Measurements from ENCODE around the gene CCDC73.
"Not testable (repeated sequence)": the region's sequence is repeated elsewhere in the genome, so short reads cannot be mapped to it uniquely, and the experiment has no call there.

The CCDC73 gene

DNA sequence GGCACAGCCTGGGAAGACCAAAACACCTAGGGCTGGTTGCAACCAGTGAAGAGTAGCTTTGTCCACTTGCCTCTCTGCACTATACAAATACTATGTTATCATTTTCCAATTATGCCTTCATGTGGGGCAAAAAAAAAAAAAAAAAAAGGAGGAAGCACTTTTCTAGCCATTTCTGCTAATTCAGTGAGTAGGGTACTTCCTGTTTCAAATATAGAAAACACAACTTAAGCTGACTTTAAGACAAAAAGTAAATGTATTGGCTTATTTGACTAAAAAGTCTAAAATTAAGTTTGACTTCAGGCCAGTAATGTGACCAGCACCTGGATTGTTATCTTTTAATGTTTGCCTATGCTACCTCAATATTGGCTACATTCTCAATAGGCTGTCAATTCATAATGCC is 15.3 kb downstream of the CCDC73 start:
- H3K4me1 Mint-ChIP-seq (ENCODE audit: low read depth) = peaks cover 15% of the 10 kb centered on the region
- no peak overlapping the region for H3K27ac Mint-ChIP-seq
- H3K9me3 Mint-ChIP-seq = no peaks in the 10 kb centered on the region
- H3K36me3 Mint-ChIP-seq (ENCODE audit: low read depth) = no peaks in the 10 kb centered on the region
- no peak overlapping the region for H3K4me3 Mint-ChIP-seq
- no peaks in the 10 kb centered on the region for H3K27me3 Mint-ChIP-seq

DNA sequence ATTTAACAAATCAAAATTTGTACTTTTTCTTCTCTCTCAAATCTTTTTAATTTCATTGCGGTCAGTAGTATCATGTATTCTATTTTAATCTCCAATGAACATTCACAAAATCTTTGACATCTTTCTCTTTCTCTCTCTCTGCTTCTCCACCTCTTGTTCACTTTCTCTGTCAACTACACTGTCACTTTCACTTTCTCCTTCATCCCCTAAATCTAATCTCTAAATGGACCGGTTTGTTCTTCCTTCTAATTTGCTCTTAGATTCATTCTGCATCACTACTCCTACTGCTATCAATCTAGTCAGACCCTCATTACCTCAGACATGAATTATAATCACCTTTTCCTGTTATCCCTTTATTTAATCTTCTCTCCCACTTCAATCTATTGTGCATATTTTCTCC is 18.6 kb downstream of the CCDC73 start:
- no peaks in the 10 kb centered on the region for H3K9me3 Mint-ChIP-seq
- H3K4me3 Mint-ChIP-seq = peak overlapping the region; percentile 47
- H3K27me3 Mint-ChIP-seq = no peaks in the 10 kb centered on the region
- no peaks in the 10 kb centered on the region for H3K36me3 Mint-ChIP-seq (ENCODE audit: low read depth)
- peak overlapping the region; percentile 23 for H3K27ac Mint-ChIP-seq
- H3K4me1 Mint-ChIP-seq (ENCODE audit: low read depth) = peaks cover 15% of the 10 kb centered on the region

DNA sequence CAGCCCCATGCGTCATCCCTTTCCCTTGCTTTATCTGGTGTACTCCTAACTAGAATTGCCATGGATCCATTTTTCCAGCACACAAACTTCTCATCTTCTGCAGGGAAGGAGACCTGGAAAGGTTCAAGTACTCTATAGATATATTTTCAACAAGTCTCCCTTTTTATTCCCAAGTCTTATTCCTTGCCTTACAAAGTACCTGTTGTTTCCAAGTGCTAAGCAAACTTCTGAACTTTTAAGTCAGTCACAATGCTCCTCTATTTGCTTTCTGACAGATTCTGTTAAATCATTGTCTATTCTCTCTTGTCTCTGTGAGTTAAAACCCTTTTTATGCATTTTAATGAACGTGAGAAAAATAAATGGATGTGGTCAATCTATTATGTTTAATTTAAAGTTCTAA is 20.4 kb downstream of the CCDC73 start:
- no peaks in the 10 kb centered on the region for H3K27me3 Mint-ChIP-seq
- H3K4me3 Mint-ChIP-seq = no peak overlapping the region
- no peaks in the 10 kb centered on the region for H3K9me3 Mint-ChIP-seq
- H3K36me3 Mint-ChIP-seq (ENCODE audit: low read depth) = no peaks in the 10 kb centered on the region
- H3K27ac Mint-ChIP-seq = no peak overlapping the region
- peaks cover 15% of the 10 kb centered on the region for H3K4me1 Mint-ChIP-seq (ENCODE audit: low read depth)

DNA sequence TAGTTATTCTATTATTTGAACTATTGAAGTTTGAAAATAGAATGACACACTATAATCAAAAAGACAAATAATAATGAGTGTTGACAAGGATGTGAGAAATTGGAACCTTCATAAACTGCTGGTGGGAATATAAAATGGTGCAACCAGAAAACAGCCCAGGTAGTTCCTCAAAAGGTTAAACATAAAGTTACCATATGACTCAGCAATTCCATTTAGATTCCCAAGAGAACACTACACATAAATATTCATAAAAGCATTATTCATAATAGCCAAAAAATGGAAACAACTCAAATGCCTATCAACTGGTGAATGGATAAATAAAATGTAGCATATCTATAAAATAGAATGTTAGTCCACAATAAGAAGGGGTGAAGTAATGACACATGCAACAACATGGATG is 21.7 kb downstream of the CCDC73 start:
- Mint-ChIP-seq H3K4me1 (ENCODE audit: low read depth) (peaks cover 10% of the 10 kb centered on the region), H3K27me3 (no peaks in the 10 kb centered on the region), H3K27ac (no peak overlapping the region), H3K4me3 (no peak overlapping the region), H3K9me3 (no peaks in the 10 kb centered on the region), H3K36me3 (ENCODE audit: low read depth) (no peaks in the 10 kb centered on the region)

DNA sequence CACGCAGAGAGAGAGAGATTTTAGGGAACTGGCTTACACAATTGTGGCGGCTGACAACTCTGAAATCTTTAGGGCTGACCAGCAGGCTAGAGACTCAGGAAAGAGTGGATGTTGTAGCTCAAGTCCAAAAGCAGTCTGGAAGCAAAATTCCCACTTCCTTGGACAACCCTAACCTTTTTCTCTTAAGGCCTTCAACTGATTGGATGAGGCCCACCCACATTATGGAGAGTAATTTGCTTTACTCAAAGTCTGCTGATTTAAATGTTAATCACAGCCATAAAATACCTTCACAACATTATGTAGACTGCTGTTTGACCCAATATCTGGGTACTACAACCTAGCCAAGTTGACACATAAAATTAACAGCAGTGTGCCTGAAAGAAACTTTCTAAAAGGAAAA is 32.7 kb downstream of the CCDC73 start:
- H3K9me3 Mint-ChIP-seq; H3K36me3 Mint-ChIP-seq (ENCODE audit: low read depth); H3K4me1 Mint-ChIP-seq (ENCODE audit: low read depth); H3K4me3 Mint-ChIP-seq; H3K27ac Mint-ChIP-seq: not testable (repeated sequence)
- peaks cover 20% of the 10 kb centered on the region for H3K27me3 Mint-ChIP-seq

DNA sequence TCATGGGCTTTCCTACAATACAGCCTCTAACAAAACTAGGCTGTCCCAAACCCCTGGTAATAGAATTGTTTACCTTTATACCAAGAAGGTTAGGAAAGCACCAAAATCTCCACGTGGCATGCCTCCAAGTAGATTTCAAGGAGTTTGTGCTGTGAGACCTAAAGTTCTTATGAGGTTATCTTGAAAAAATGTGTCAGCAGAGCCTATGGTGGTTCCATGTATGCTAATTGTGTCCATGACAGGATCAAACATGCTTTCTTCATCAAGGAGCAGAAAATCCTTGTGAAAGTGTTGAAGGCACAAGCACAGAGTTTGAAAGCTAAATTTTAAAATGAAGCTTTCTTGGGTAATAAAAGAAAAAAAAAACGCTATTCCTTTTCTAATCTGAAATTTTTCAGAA is 36.2 kb downstream of the CCDC73 start:
- H3K27ac Mint-ChIP-seq = no peak overlapping the region
- H3K9me3 Mint-ChIP-seq = peaks cover 4% of the 10 kb centered on the region
- no peaks in the 10 kb centered on the region for H3K36me3 Mint-ChIP-seq (ENCODE audit: low read depth)
- H3K4me1 Mint-ChIP-seq (ENCODE audit: low read depth) = no peaks in the 10 kb centered on the region
- H3K4me3 Mint-ChIP-seq = no peak overlapping the region
- H3K27me3 Mint-ChIP-seq = peaks cover 23% of the 10 kb centered on the region

DNA sequence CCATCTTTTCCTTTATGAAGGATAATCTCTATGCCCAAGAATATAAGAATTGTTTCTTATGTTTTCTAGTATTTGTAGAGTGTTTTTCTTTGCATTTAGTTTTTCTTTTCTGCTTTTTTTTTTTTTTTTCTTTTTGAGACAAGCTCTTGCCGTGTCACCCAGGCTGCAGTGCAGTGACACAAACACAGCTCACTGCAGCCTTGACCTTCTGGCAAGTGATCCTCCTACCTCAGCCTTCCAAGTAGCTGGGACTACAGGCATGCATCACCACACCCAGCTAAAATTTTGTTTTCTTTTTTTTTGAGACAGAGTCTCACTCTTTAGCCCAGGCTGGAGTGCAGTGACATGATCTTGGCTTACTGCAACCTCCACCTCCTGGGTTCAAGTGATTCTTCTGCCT is 41.3 kb downstream of the CCDC73 start:
- H3K27me3 Mint-ChIP-seq = peaks cover 16% of the 10 kb centered on the region
- not testable (repeated sequence) for H3K4me1 Mint-ChIP-seq (ENCODE audit: low read depth); H3K4me3 Mint-ChIP-seq; H3K9me3 Mint-ChIP-seq; H3K36me3 Mint-ChIP-seq (ENCODE audit: low read depth); H3K27ac Mint-ChIP-seq

DNA sequence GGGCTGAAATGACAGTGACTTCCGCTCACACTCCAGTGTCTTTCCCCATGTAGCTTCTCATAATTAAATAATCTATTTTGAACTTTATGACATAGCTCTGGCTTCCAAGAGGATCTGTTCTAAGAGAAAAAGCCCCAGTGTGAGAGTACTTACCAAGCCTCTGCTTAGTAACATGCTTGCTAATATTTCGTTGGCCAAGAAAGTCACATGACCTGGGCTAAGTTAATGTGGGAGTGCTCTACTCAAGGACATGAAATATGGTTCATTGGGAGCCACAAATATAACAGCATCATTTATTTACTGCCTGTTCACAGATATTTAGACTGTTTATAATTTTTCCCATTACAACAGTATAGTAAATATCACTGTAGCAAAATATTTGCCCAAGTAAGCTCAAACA is 42.5 kb downstream of the CCDC73 start:
- H3K9me3 Mint-ChIP-seq = no peaks in the 10 kb centered on the region

DNA sequence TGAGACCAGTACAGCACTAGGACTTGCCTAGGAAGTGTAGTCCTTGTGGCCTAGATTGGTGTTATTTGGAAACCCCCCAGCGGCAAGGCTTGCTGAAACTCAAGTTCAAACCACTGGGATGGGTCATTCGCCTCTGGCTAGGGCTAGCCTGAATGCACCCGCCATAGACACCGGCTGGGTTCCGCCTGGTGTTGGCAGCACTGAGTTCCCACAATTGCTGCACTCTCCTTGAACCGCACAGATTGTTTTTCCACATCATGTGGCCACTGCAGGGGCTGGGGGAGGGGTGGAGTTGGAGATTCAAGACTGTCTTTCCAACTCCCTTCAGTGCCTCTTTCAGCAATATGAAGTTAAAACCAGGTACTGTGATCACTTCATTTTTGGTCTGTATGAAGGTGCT is 43.1 kb downstream of the CCDC73 start:
- H3K4me1 Mint-ChIP-seq (ENCODE audit: low read depth) = no peaks in the 10 kb centered on the region
- no peak overlapping the region for H3K27ac Mint-ChIP-seq

More for the DNA sequence above, 42.5 kb downstream of the CCDC73 start:
- H3K27me3 Mint-ChIP-seq = peaks cover 11% of the 10 kb centered on the region
- no peak overlapping the region for H3K27ac Mint-ChIP-seq
- H3K36me3 Mint-ChIP-seq (ENCODE audit: low read depth) = no peaks in the 10 kb centered on the region
- no peaks in the 10 kb centered on the region for H3K4me1 Mint-ChIP-seq (ENCODE audit: low read depth)
- no peak overlapping the region for H3K4me3 Mint-ChIP-seq

DNA sequence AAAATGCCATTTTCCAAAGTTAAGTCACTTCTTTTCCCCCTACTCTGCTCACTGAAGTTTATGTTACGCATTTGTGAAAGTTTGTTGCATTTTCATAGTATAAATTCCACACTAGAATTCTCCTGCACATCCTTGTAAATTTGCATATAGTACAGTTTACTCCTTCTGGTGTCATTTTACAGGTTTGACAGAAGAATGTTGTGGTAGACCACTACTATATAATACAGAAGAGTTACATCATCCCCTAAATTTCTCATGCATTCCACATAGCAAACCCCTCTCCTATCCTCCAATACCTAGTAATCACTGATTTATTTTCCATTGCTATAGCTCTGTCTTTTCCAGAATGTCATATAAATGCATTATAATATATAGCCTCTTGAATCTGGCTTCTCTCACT is 64.5 kb downstream of the CCDC73 start:
- no peak overlapping the region for H3K4me3 Mint-ChIP-seq
- peaks cover 40% of the 10 kb centered on the region for H3K27me3 Mint-ChIP-seq
- H3K36me3 Mint-ChIP-seq (ENCODE audit: low read depth) = no peaks in the 10 kb centered on the region
- no peak overlapping the region for H3K27ac Mint-ChIP-seq
- H3K4me1 Mint-ChIP-seq (ENCODE audit: low read depth) = no peaks in the 10 kb centered on the region
- peaks cover 12% of the 10 kb centered on the region for H3K9me3 Mint-ChIP-seq

More for the DNA sequence above, 43.1 kb downstream of the CCDC73 start:
- H3K9me3 Mint-ChIP-seq = no peaks in the 10 kb centered on the region
- peaks cover 13% of the 10 kb centered on the region for H3K27me3 Mint-ChIP-seq
- no peaks in the 10 kb centered on the region for H3K36me3 Mint-ChIP-seq (ENCODE audit: low read depth)
- H3K4me3 Mint-ChIP-seq = no peak overlapping the region

DNA sequence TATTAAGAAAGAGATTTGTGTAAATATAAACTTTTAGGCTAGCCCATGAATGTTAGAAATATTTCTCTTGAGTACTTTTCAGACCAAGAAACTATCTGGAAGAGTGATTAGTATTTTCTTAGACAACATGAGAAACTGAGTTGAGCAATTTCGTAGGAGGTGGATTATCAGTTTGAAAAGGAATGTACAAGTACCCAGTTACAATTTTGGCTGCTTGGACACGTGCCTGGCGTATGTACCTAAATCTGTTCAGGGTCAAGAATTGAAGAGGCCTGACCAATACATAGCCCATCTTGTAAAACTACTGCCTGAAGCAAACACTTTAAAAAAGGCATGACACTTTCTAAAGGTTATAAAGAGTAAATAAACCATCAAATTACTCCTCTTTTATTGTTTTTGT is 71.1 kb downstream of the CCDC73 start:
- no peaks in the 10 kb centered on the region for H3K9me3 Mint-ChIP-seq
- H3K4me3 Mint-ChIP-seq = no peak overlapping the region
- no peaks in the 10 kb centered on the region for H3K36me3 Mint-ChIP-seq (ENCODE audit: low read depth)
- H3K4me1 Mint-ChIP-seq (ENCODE audit: low read depth) = peaks cover 5% of the 10 kb centered on the region
- peaks cover 25% of the 10 kb centered on the region for H3K27me3 Mint-ChIP-seq
- no peak overlapping the region for H3K27ac Mint-ChIP-seq

DNA sequence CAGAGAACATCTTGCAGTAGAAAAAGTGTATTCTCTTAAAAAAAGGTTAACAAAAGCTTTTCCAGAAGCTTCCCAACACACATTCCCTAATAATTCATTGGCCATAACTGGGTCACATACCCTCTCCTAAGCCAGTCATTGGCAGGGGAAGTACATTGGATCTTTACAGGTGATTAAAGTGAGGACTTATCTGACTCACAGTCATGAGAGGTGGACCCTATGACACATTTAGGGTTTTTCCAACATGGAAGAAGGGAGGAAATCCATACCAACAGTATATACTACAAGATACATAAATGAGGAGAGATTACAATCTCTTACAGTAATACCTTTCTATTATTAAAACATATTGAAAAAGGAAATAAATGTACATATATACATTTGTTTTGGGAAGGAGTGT is 72.2 kb downstream of the CCDC73 start:
- peaks cover 5% of the 10 kb centered on the region for H3K4me1 Mint-ChIP-seq (ENCODE audit: low read depth)
- no peaks in the 10 kb centered on the region for H3K36me3 Mint-ChIP-seq (ENCODE audit: low read depth)
- H3K9me3 Mint-ChIP-seq = no peaks in the 10 kb centered on the region
- H3K4me3 Mint-ChIP-seq = no peak overlapping the region
- peaks cover 32% of the 10 kb centered on the region for H3K27me3 Mint-ChIP-seq
- no peak overlapping the region for H3K27ac Mint-ChIP-seq

DNA sequence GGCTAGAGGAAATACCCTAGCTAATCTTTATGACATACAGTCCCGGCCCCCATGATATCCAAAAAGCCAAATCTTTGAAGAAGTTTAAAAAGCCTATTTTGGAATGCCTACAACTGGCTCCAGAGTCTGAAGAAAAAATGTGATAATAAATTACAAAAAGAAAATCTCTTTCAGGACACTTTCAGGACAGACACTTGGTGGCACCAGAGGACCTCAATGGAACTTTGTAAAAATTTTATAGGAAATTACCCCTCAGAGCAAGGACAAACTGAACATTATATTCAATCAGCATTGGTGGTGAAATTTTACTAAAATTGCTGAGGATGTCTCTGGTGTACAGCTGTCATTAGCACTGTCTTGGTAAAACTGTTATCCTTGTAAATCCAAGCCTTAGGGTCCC is 81.0 kb downstream of the CCDC73 start:
- Mint-ChIP-seq H3K9me3 (no peaks in the 10 kb centered on the region), H3K27me3 (peaks cover 57% of the 10 kb centered on the region), H3K4me3 (no peak overlapping the region)

DNA sequence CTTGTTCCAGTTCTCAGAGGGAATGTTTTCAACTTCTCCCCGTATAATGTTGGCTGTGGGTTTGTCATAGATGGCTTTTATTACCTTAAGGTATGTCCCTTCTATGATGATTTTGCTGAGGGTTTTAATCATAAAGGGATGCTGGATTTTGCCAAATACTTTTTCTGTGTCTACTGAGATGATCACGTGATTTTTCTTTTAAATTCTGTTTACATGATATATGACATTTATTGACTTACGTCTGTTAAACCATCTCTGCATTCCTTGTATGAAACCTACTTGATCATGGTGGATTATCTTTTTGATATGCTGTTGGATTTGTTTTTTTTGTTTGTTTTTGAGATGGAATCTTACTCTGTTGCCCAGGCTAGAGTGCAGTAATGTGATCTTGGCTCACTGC is 85.5 kb downstream of the CCDC73 start:
- H3K4me3 Mint-ChIP-seq = not testable (repeated sequence)

More for the DNA sequence above, 81.0 kb downstream of the CCDC73 start:
- H3K4me1 Mint-ChIP-seq (ENCODE audit: low read depth) = no peaks in the 10 kb centered on the region
- H3K36me3 Mint-ChIP-seq (ENCODE audit: low read depth) = no peaks in the 10 kb centered on the region
- no peak overlapping the region for H3K27ac Mint-ChIP-seq

DNA sequence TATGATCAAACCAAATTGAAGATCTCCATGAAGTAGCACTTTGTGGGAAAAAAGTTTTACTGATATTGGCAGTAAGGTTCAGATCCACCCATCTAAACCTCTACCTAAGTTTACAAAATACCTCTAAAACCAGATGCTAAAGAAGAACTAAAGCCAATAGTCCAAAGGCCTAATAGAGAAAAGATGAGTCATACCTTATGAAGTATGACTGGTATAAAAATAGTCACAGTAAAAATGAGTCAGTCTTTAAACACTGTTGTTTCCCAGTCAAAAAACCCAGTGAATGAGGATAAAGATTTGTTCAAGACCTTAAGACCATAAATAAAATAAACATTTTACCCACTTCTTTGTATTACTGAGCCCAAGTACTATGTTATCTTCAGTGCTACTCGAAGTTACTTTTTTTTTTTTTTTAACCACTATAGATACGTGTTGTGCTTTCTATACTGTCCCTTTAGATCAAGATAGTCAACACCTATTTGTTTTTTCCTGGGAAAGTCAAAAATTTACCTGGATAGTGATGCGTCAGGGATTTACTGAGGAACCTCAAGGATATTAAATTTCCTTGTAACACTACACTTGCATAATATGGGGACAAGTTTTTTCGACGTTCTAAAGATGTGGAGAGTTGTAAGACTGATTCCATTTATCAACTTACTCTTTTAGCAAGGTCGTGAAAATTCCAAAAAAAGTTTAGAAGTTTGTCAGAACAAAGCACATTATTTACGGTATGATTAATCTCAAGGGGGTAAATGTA is 87.3 kb downstream of the CCDC73 start:
- H3K27me3 Mint-ChIP-seq = peaks cover 37% of the 10 kb centered on the region
- no peaks in the 10 kb centered on the region for H3K36me3 Mint-ChIP-seq (ENCODE audit: low read depth)
- peaks cover 24% of the 10 kb centered on the region for H3K4me1 Mint-ChIP-seq (ENCODE audit: low read depth)
- no peaks in the 10 kb centered on the region for H3K9me3 Mint-ChIP-seq
- no peak overlapping the region for H3K4me3 Mint-ChIP-seq
- peak overlapping the region; percentile 24 for H3K27ac Mint-ChIP-seq

More for the DNA sequence above, 85.5 kb downstream of the CCDC73 start:
- H3K27ac Mint-ChIP-seq; H3K9me3 Mint-ChIP-seq; H3K36me3 Mint-ChIP-seq (ENCODE audit: low read depth): not testable (repeated sequence)
- H3K4me1 Mint-ChIP-seq (ENCODE audit: low read depth) = peaks cover 24% of the 10 kb centered on the region
- peaks cover 47% of the 10 kb centered on the region for H3K27me3 Mint-ChIP-seq
